ENCODE results near the gene PSMD12.

- TF ChIP-seq CTCF (IDR thresholded peaks at IDR 0.05) (no peak), POLR2AphosphoS5 (IDR thresholded peaks at IDR 0.05) (no peak), POLR2A (IDR thresholded peaks at IDR 0.05) (no peak), EP300 (IDR thresholded peaks at IDR 0.05) (no peak)
Measured at GRCh38 chr17:67412941-67413340, 46.6 kb upstream of the PSMD12 start.
